ENCODE measurements around the gene SLC4A5.

SLC4A5 gene

DNA sequence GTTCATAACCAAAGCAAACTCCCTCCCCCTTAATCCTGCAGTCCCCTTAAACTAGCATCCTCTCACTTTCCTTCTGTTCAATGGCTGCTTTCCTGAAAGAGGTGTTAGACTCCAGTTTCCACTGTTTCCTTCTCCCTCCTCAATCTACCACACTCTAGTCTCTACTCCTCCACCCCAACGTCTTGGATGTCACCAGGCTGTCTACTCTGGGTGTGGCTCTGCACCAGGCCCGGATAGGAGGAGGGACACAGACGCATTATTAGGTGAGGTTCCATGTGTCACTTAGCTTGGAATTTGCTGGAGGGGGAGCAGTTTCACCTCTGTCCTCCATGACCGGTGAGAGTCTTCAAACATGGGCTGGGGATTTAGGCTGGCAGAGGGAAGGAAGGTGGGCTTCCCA lies 83.5 kb downstream of the SLC4A5 start:
- H3K4me3 ChIP-seq (ENCODE audit: low read depth in 1 of 2, low read length in 2 of 2) = no peak overlapping the region
- no peaks in the 10 kb centered on the region for H3K36me3 ChIP-seq (ENCODE audit: control insufficient read depth in 1 of 2, insufficient read depth in 2 of 2, low read length in 2 of 2)
- H3K4me1 ChIP-seq (ENCODE audit: control insufficient read depth in 1 of 2, insufficient read depth in 2 of 2, low read length in 2 of 2) = no peaks in the 10 kb centered on the region
- H3K9me3 ChIP-seq (ENCODE audit: control insufficient read depth in 1 of 2, low read length in 2 of 2) = no peaks in the 10 kb centered on the region
- no peaks in the 10 kb centered on the region for H3K27me3 ChIP-seq (ENCODE audit: control insufficient read depth in 1 of 2, insufficient read depth in 2 of 2, low read length in 2 of 2)
- H3K9ac ChIP-seq (ENCODE audit: low read depth in 1 of 2, low read length in 2 of 2) = no peak overlapping the region
- no peak overlapping the region for H3K27ac ChIP-seq (ENCODE audit: low read depth, low read length)

DNA sequence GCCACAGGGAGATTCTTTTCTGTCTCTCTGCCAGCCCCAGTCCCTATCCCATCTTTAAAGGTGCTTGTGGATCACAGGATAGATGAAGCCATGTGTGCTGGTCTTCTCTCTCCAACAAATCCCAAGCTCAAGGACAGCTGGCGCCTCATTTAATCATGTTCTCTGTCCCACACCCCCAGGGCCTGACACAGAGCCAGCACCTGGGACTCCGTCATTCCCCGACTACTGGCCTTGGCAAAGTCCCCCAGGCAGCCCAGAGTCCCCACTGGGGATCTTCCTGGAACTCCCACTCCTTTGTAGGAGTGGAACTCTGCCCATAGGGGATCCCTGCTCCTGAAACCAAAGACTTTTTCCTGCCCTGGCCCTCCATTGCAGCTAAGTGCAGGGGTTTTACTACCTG lies 84.0 kb downstream of the SLC4A5 start:
- H3K27me3 ChIP-seq (ENCODE audit: control insufficient read depth in 1 of 2, insufficient read depth in 2 of 2, low read length in 2 of 2) = no peaks in the 10 kb centered on the region
- H3K9ac ChIP-seq (ENCODE audit: low read depth in 1 of 2, low read length in 2 of 2) = no peak overlapping the region
- no peaks in the 10 kb centered on the region for H3K36me3 ChIP-seq (ENCODE audit: control insufficient read depth in 1 of 2, insufficient read depth in 2 of 2, low read length in 2 of 2)
- H3K27ac ChIP-seq (ENCODE audit: low read depth, low read length) = no peak overlapping the region
- no peaks in the 10 kb centered on the region for H3K4me1 ChIP-seq (ENCODE audit: control insufficient read depth in 1 of 2, insufficient read depth in 2 of 2, low read length in 2 of 2)
- no peaks in the 10 kb centered on the region for H3K9me3 ChIP-seq (ENCODE audit: control insufficient read depth in 1 of 2, low read length in 2 of 2)
- no peak overlapping the region for H3K4me3 ChIP-seq (ENCODE audit: low read depth in 1 of 2, low read length in 2 of 2)

- Histone ChIP-seq H3K36me3 (ENCODE audit: control insufficient read depth in 1 of 2, insufficient read depth in 2 of 2, low read length in 2 of 2) (no peaks in the 10 kb centered on the region), H3K27me3 (ENCODE audit: control insufficient read depth in 1 of 2, insufficient read depth in 2 of 2, low read length in 2 of 2) (no peaks in the 10 kb centered on the region), H3K27ac (ENCODE audit: low read depth, low read length) (no peak overlapping the region), H3K4me1 (ENCODE audit: control insufficient read depth in 1 of 2, insufficient read depth in 2 of 2, low read length in 2 of 2) (no peaks in the 10 kb centered on the region), H3K9me3 (ENCODE audit: control insufficient read depth in 1 of 2, low read length in 2 of 2) (no peaks in the 10 kb centered on the region), H3K9ac (ENCODE audit: low read depth in 1 of 2, low read length in 2 of 2) (no peak overlapping the region), H3K4me3 (ENCODE audit: low read depth in 1 of 2, low read length in 2 of 2) (no peak overlapping the region)
These were observed 87.5 kb downstream of the SLC4A5 start for GRCh38 chr2:74255660-74256213.

GRCh38 chr2:74253971-74254310 lies 89.3 kb downstream of the SLC4A5 start:
- Histone ChIP-seq H3K4me3 (ENCODE audit: low read depth in 1 of 2, low read length in 2 of 2) (no peak overlapping the region), H3K36me3 (ENCODE audit: control insufficient read depth in 1 of 2, insufficient read depth in 2 of 2, low read length in 2 of 2) (no peaks in the 10 kb centered on the region), H3K27ac (ENCODE audit: low read depth, low read length) (no peak overlapping the region), H3K9ac (ENCODE audit: low read depth in 1 of 2, low read length in 2 of 2) (no peak overlapping the region), H3K4me1 (ENCODE audit: control insufficient read depth in 1 of 2, insufficient read depth in 2 of 2, low read length in 2 of 2) (no peaks in the 10 kb centered on the region), H3K9me3 (ENCODE audit: control insufficient read depth in 1 of 2, low read length in 2 of 2) (no peaks in the 10 kb centered on the region), H3K27me3 (ENCODE audit: control insufficient read depth in 1 of 2, insufficient read depth in 2 of 2, low read length in 2 of 2) (no peaks in the 10 kb centered on the region)

- no peak overlapping the region for H3K9ac ChIP-seq (ENCODE audit: low read depth in 1 of 2, low read length in 2 of 2)
- no peak overlapping the region for H3K27ac ChIP-seq (ENCODE audit: low read depth, low read length)
- H3K27me3 ChIP-seq (ENCODE audit: control insufficient read depth in 1 of 2, insufficient read depth in 2 of 2, low read length in 2 of 2) = no peaks in the 10 kb centered on the region
- no peak overlapping the region for H3K4me3 ChIP-seq (ENCODE audit: low read depth in 1 of 2, low read length in 2 of 2)
- H3K36me3 ChIP-seq (ENCODE audit: control insufficient read depth in 1 of 2, insufficient read depth in 2 of 2, low read length in 2 of 2) = no peaks in the 10 kb centered on the region
- H3K4me1 ChIP-seq (ENCODE audit: control insufficient read depth in 1 of 2, insufficient read depth in 2 of 2, low read length in 2 of 2) = no peaks in the 10 kb centered on the region
- H3K9me3 ChIP-seq (ENCODE audit: control insufficient read depth in 1 of 2, low read length in 2 of 2) = no peaks in the 10 kb centered on the region
These were observed 89.8 kb downstream of the SLC4A5 start for GRCh38 chr2:74253306-74253970.

- Histone ChIP-seq H3K9ac (ENCODE audit: low read depth in 1 of 2, low read length in 2 of 2) (no peak overlapping the region), H3K27ac (ENCODE audit: low read depth, low read length) (no peak overlapping the region), H3K9me3 (ENCODE audit: control insufficient read depth in 1 of 2, low read length in 2 of 2) (no peaks in the 10 kb centered on the region), H3K27me3 (ENCODE audit: control insufficient read depth in 1 of 2, insufficient read depth in 2 of 2, low read length in 2 of 2) (no peaks in the 10 kb centered on the region), H3K36me3 (ENCODE audit: control insufficient read depth in 1 of 2, insufficient read depth in 2 of 2, low read length in 2 of 2) (no peaks in the 10 kb centered on the region), H3K4me1 (ENCODE audit: control insufficient read depth in 1 of 2, insufficient read depth in 2 of 2, low read length in 2 of 2) (no peaks in the 10 kb centered on the region), H3K4me3 (ENCODE audit: low read depth in 1 of 2, low read length in 2 of 2) (no peak overlapping the region)
These were observed 90.4 kb downstream of the SLC4A5 start for GRCh38 chr2:74252862-74253261.

GRCh38 chr2:74252036-74252435 lies 91.2 kb downstream of the SLC4A5 start:
- H3K36me3 ChIP-seq (ENCODE audit: control insufficient read depth in 1 of 2, insufficient read depth in 2 of 2, low read length in 2 of 2) = no peaks in the 10 kb centered on the region
- H3K9ac ChIP-seq (ENCODE audit: low read depth in 1 of 2, low read length in 2 of 2) = no peak overlapping the region
- no peak overlapping the region for H3K27ac ChIP-seq (ENCODE audit: low read depth, low read length)
- H3K9me3 ChIP-seq (ENCODE audit: control insufficient read depth in 1 of 2, low read length in 2 of 2) = no peaks in the 10 kb centered on the region
- H3K4me3 ChIP-seq (ENCODE audit: low read depth in 1 of 2, low read length in 2 of 2) = no peak overlapping the region
- H3K27me3 ChIP-seq (ENCODE audit: control insufficient read depth in 1 of 2, insufficient read depth in 2 of 2, low read length in 2 of 2) = no peaks in the 10 kb centered on the region
- no peaks in the 10 kb centered on the region for H3K4me1 ChIP-seq (ENCODE audit: control insufficient read depth in 1 of 2, insufficient read depth in 2 of 2, low read length in 2 of 2)

- Histone ChIP-seq H3K4me3 (ENCODE audit: low read depth in 1 of 2, low read length in 2 of 2) (no peak overlapping the region), H3K9me3 (ENCODE audit: control insufficient read depth in 1 of 2, low read length in 2 of 2) (no peaks in the 10 kb centered on the region), H3K27ac (ENCODE audit: low read depth, low read length) (no peak overlapping the region), H3K36me3 (ENCODE audit: control insufficient read depth in 1 of 2, insufficient read depth in 2 of 2, low read length in 2 of 2) (no peaks in the 10 kb centered on the region), H3K4me1 (ENCODE audit: control insufficient read depth in 1 of 2, insufficient read depth in 2 of 2, low read length in 2 of 2) (no peaks in the 10 kb centered on the region), H3K9ac (ENCODE audit: low read depth in 1 of 2, low read length in 2 of 2) (no peak overlapping the region), H3K27me3 (ENCODE audit: control insufficient read depth in 1 of 2, insufficient read depth in 2 of 2, low read length in 2 of 2) (no peaks in the 10 kb centered on the region)
These were observed 93.0 kb downstream of the SLC4A5 start for GRCh38 chr2:74250189-74250631.

DNA sequence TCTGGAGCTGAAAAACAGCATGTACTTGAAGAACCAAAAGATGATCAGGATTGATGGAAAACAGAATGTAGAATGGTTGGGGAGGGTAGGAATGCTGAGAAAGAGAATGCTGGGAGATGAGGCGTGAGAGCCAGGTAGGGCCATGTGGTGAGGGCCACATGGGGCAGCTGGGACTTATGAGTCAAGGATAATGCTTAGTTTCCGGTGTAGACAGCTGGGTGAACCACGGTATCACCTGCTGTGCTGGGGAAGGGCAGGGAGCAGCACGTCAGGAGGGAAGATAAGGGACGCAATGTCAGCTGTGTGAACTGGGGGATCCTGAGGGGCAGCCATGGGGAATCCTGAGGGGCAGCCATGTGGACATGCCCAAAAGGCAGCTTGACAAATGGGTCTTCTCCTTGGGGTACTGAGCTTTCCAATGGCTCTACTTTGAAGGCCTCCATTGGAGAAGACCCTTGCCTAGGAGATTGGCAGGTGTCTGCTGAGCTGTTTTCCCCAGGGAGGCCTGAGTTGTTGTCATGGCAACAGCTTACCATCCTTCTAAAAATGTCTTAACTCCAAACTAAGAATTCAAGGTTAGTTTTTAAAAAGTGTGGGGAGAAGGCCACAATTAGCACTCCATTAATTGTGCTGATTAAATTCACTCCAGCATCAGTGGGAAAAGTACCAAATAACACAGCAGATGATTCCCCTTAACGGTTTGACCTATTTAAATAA lies 93.7 kb downstream of the SLC4A5 start:
- no peak overlapping the region for H3K27ac ChIP-seq (ENCODE audit: low read depth, low read length)
- no peak overlapping the region for H3K4me3 ChIP-seq (ENCODE audit: low read depth in 1 of 2, low read length in 2 of 2)
- H3K36me3 ChIP-seq (ENCODE audit: control insufficient read depth in 1 of 2, insufficient read depth in 2 of 2, low read length in 2 of 2) = no peaks in the 10 kb centered on the region
- H3K4me1 ChIP-seq (ENCODE audit: control insufficient read depth in 1 of 2, insufficient read depth in 2 of 2, low read length in 2 of 2) = no peaks in the 10 kb centered on the region
- H3K9ac ChIP-seq (ENCODE audit: low read depth in 1 of 2, low read length in 2 of 2) = no peak overlapping the region
- no peaks in the 10 kb centered on the region for H3K9me3 ChIP-seq (ENCODE audit: control insufficient read depth in 1 of 2, low read length in 2 of 2)
- H3K27me3 ChIP-seq (ENCODE audit: control insufficient read depth in 1 of 2, insufficient read depth in 2 of 2, low read length in 2 of 2) = no peaks in the 10 kb centered on the region

GRCh38 chr2:74246496-74247195 lies 96.6 kb downstream of the SLC4A5 start:
- Histone ChIP-seq H3K36me3 (ENCODE audit: control insufficient read depth in 1 of 2, insufficient read depth in 2 of 2, low read length in 2 of 2) (no peaks in the 10 kb centered on the region), H3K9me3 (ENCODE audit: control insufficient read depth in 1 of 2, low read length in 2 of 2) (no peaks in the 10 kb centered on the region), H3K4me3 (ENCODE audit: low read depth in 1 of 2, low read length in 2 of 2) (no peak overlapping the region), H3K4me1 (ENCODE audit: control insufficient read depth in 1 of 2, insufficient read depth in 2 of 2, low read length in 2 of 2) (peaks cover 2 to 3% of the 10 kb centered on the region in 2 donors), H3K9ac (ENCODE audit: low read depth in 1 of 2, low read length in 2 of 2) (no peak overlapping the region), H3K27me3 (ENCODE audit: control insufficient read depth in 1 of 2, insufficient read depth in 2 of 2, low read length in 2 of 2) (no peaks in the 10 kb centered on the region), H3K27ac (ENCODE audit: low read depth, low read length) (no peak overlapping the region)
